ENCODE results near the gene SFXN4. TPM values are rescaled to one million over a fixed set of nuclear protein-coding genes. Genes with fewer than 3 reads are reported as not detected.
"Not testable (repeated sequence)": the region's sequence is repeated elsewhere in the genome, so short reads cannot be mapped to it uniquely, and the experiment has no call there.

SFXN4 gene
- total RNA-seq, 2 experiments from 2014 or later = 19.0 to 20.1 TPM

GRCh38 chr10:119113751-119114732 is 51.5 kb downstream of the SFXN4 start:
- peaks cover 46% of the 10 kb centered on the region for H3K36me3 Mint-ChIP-seq (ENCODE audit: low read depth)
- no peaks in the 10 kb centered on the region for H3K9me3 Mint-ChIP-seq
- ChIA-PET CTCF (interaction anchor here (0.9 to 1.2 kb wide), 2 partner anchors 9 to 17 kb away, joined by 3 to 5 read pairs; no protein-coding TSS in a partner anchor), POLR2A (no interaction called here)
- H3K4me1 Mint-ChIP-seq = peaks cover 18% of the 10 kb centered on the region
- H3K27me3 Mint-ChIP-seq = no peaks in the 10 kb centered on the region
- no peak overlapping the region for H3K4me3 Mint-ChIP-seq
- H3K27ac Mint-ChIP-seq = peak overlapping the region; percentile 75
- DNase-seq = no peak

DNA sequence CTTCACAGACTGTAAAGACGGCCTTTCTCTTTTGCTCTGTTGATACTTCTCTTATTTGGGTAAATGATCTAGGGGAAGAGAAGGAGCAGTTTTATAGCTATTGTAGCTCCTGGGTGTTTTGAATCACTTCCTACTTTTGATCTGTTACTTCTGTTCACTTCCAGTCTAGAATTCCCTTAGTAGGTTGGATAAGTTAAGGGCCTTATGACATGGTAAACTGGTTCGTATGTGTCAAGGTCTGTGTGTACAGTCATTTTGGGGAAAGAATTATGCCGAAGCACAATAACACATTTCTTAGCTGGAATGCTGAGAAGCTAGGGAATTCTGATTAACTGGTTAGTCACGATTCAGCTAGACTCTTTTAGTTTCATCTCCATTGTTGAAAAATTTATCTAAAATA is 53.5 kb downstream of the SFXN4 start:
- Mint-ChIP-seq H3K4me3 (no peak overlapping the region), H3K27me3 (no peaks in the 10 kb centered on the region), H3K27ac (no peak overlapping the region), H3K4me1 (peaks cover 24% of the 10 kb centered on the region), H3K36me3 (ENCODE audit: low read depth) (peaks cover 42% of the 10 kb centered on the region), H3K9me3 (no peaks in the 10 kb centered on the region)
- DNase-seq = no peak
- ChIA-PET POLR2A (no interaction called here), CTCF (interaction anchor here (1.2 kb wide), 1 partner anchor 16 kb away, joined by 3 read pairs; no protein-coding TSS in a partner anchor)

- POLR2A ChIA-PET, H3K27me3 Mint-ChIP-seq, H3K9me3 Mint-ChIP-seq, H3K4me3 Mint-ChIP-seq, H3K27ac Mint-ChIP-seq, DNase-seq: not testable (repeated sequence)
- Mint-ChIP-seq H3K36me3 (ENCODE audit: low read depth) (peaks cover 21% of the 10 kb centered on the region), H3K4me1 (peaks cover 24% of the 10 kb centered on the region)
- CTCF ChIA-PET = interaction anchor here (0.6 to 0.7 kb wide), 2 partner anchors 186 to 833 kb away, joined by 3 to 5 read pairs; no protein-coding TSS in a partner anchor
These were observed 57.7 kb downstream of the SFXN4 start for GRCh38 chr10:119107771-119108170.

- not testable (repeated sequence) for H3K9me3 Mint-ChIP-seq
These were observed 58.4 kb downstream of the SFXN4 start for GRCh38 chr10:119107106-119107505.

GRCh38 chr10:119105899-119106298 is 59.6 kb downstream of the SFXN4 start:
- H3K27me3 Mint-ChIP-seq, H3K9me3 Mint-ChIP-seq, POLR2A ChIA-PET, DNase-seq: not testable (repeated sequence)
- Mint-ChIP-seq H3K4me3 (peak overlapping the region; percentile 77), H3K27ac (peak overlapping the region; percentile 41), H3K36me3 (ENCODE audit: low read depth) (peaks cover 15% of the 10 kb centered on the region), H3K4me1 (peaks cover 33% of the 10 kb centered on the region)
- CTCF ChIA-PET = interaction anchor here (0.6 to 1.5 kb wide), 4 partner anchors 8 to 84 kb away, joined by 3 to 5 read pairs (median 4); no protein-coding TSS in a partner anchor

More at GRCh38 chr10:119107106-119107505, 58.4 kb downstream of the SFXN4 start:
- Mint-ChIP-seq H3K4me1 (peaks cover 27% of the 10 kb centered on the region), H3K36me3 (ENCODE audit: low read depth) (peaks cover 21% of the 10 kb centered on the region)
- DNase-seq, H3K4me3 Mint-ChIP-seq, H3K27me3 Mint-ChIP-seq, H3K27ac Mint-ChIP-seq, POLR2A ChIA-PET: not testable (repeated sequence)
- CTCF ChIA-PET = interaction anchor here (0.6 kb wide), 2 partner anchors 40 to 503 kb away, joined by 5 read pairs; no protein-coding TSS in a partner anchor

DNA sequence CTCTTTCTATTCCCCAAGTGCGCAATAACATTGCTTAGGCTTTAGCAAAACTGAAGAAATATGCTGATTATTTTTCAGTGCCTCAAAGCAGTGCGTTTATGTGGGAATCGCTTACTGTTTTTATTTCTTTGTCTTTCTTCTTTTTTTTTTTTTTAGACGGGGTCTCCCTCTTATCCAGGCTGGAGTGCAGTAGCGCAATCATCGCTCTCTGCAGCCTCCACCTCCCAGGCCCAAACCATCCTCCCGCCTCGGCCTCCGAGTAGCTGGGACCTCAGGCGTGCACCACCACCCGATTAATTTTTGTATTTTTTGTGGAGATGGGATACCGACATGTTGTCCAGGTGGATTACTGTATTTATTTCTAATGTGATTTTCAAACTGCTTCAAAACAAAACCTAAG is 60.4 kb downstream of the SFXN4 start:
- CTCF ChIA-PET = interaction anchor here (1.5 to 2.1 kb wide), 4 partner anchors 9 to 25 kb away, joined by 5 to 6 read pairs (median 6); partner anchors contain the start of gene EIF3A
- no peak for DNase-seq
- POLR2A ChIA-PET = no interaction called here

GRCh38 chr10:119104654-119105015 is 60.9 kb downstream of the SFXN4 start:
- no peak for DNase-seq
- Mint-ChIP-seq H3K4me3 (peak overlapping the region; percentile 77), H3K9me3 (no peaks in the 10 kb centered on the region), H3K4me1 (peaks cover 41% of the 10 kb centered on the region), H3K27me3 (peaks cover 6% of the 10 kb centered on the region), H3K36me3 (ENCODE audit: low read depth) (peaks cover 11% of the 10 kb centered on the region), H3K27ac (peak overlapping the region; percentile 76)
- CTCF ChIA-PET = interaction anchor here (1.5 to 2.1 kb wide), 4 partner anchors 9 to 25 kb away, joined by 5 to 6 read pairs (median 6); partner anchors contain the start of gene EIF3A
- POLR2A ChIA-PET = no interaction called here

More for the DNA sequence above, 60.4 kb downstream of the SFXN4 start:
- H3K27ac Mint-ChIP-seq = peak overlapping the region; percentile 79
- H3K9me3 Mint-ChIP-seq = no peaks in the 10 kb centered on the region
- peaks cover 41% of the 10 kb centered on the region for H3K4me1 Mint-ChIP-seq
- H3K27me3 Mint-ChIP-seq = peaks cover 6% of the 10 kb centered on the region
- peaks cover 15% of the 10 kb centered on the region for H3K36me3 Mint-ChIP-seq (ENCODE audit: low read depth)
- H3K4me3 Mint-ChIP-seq = peak overlapping the region; percentile 77

- ChIA-PET CTCF (interaction anchor here (1.5 to 2.1 kb wide), 5 partner anchors 10 to 27 kb away, joined by 5 to 6 read pairs (median 6); partner anchors contain the start of gene EIF3A), POLR2A (no interaction called here)
- Mint-ChIP-seq H3K27ac (peak within 1 kb of the TSS; percentile 78), H3K36me3 (ENCODE audit: low read depth) (peaks cover 8% of the 10 kb centered on the region), H3K9me3 (no peaks in the 10 kb centered on the region), H3K27me3 (peaks cover 6% of the 10 kb centered on the region), H3K4me1 (peaks cover 41% of the 10 kb centered on the region), H3K4me3 (peak within 1 kb of the TSS; percentile 77)
- DNase-seq = peak; percentile 71
These were observed 61.4 kb downstream of the SFXN4 start, which contains the start of gene DENND10 for GRCh38 chr10:119103903-119104653. DENND10 (plus strand) TSS chr10:119104113; CDS start chr10:119104143, 30 bp downstream.

GRCh38 chr10:119103241-119103902 is 62.1 kb downstream of the SFXN4 start:
- H3K9me3 Mint-ChIP-seq = no peaks in the 10 kb centered on the region
- H3K4me3 Mint-ChIP-seq = peak overlapping the region; percentile 74
- peak overlapping the region; percentile 78 for H3K27ac Mint-ChIP-seq
- no peak for DNase-seq
- peaks cover 41% of the 10 kb centered on the region for H3K4me1 Mint-ChIP-seq
- peaks cover 6% of the 10 kb centered on the region for H3K36me3 Mint-ChIP-seq (ENCODE audit: low read depth)
- peaks cover 6% of the 10 kb centered on the region for H3K27me3 Mint-ChIP-seq
- ChIA-PET CTCF (interaction anchor here (1.8 to 2.1 kb wide), 4 partner anchors 13 to 28 kb away, joined by 6 read pairs; partner anchors contain the start of gene EIF3A), POLR2A (no interaction called here)

DNA sequence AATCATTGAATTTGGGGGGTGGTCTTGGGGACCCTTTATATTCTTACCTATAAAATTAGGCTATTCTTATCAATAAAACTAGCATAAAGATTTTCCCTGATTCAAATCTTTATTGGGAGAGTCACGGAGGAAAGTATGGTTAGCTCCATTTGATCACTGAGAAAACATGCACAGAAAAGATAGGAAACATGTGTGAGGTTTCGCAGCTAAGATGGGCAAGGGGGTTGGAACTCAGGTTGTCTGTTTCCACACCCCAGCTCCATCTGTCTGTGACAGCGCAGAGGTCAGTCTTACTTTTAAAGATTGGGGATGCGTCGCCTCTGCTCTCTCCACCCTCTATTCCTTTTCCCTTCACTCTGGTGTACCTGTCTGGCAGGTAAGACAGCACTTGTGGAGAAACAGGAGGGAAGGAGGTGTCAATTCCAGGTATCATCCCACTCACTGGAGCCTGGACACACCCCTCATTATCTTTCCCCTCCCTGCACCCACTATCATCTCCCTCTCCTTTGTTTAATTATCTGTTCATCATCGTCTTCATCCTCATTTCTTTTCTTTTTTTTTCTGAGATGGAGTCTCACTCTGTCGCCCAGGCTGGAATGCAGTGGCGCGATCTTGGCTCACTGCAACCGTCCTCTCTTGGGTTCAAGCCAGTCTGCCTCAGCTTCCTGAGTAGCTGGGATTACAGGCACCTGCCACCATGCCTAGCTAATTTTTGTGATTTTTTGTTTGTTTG is 64.0 kb downstream of the SFXN4 start:
- no peak for DNase-seq
- Mint-ChIP-seq H3K9me3 (no peaks in the 10 kb centered on the region), H3K27ac (no peak overlapping the region)

DNA sequence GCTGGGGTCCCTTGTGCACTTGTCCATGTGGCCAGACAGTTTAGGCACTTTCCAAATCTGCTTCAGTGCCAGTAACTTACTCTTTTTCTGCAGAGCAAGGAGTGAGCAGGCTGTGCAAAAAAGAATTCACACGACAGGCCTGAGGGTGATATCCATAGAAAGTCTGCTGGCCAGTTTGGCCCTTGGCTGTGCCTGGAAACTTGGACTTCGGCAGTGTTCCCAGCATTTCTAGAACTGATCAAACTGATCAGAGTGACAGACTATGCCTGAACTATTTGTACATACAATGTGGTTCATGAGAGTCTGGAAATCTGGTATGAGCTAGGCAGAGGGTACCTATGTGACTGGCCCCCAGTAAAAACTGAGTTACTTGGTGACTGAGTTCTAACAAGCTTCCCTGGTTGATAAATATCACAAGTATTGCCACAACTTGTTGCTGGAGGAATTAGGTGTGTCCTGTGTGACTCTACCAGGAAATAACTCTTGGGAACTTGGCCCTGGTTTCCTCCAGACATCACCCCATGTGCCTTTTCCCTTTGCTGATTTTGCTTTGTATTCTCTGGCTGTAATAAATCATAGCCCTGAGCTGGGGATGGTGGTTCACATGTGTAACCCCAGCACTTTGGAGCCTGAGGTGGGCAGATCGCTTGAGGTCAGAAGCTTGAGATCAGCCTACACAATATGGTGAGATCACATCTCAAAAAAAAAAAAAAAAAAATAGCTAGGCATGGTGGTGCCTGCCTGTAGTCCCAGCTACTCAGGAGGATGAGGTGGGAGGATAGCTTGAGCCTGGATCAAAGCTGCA is 64.9 kb downstream of the SFXN4 start:
- Mint-ChIP-seq H3K4me3 (no peak overlapping the region), H3K9me3 (no peaks in the 10 kb centered on the region), H3K27me3 (peaks cover 6% of the 10 kb centered on the region), H3K27ac (peak overlapping the region; percentile 69), H3K36me3 (ENCODE audit: low read depth) (no peaks in the 10 kb centered on the region), H3K4me1 (peaks cover 35% of the 10 kb centered on the region)
- POLR2A ChIA-PET = interaction anchor here (0.6 kb wide), 1 partner anchor 9 kb away, joined by 4 read pairs; no protein-coding TSS in a partner anchor
- CTCF ChIA-PET = interaction anchor here (0.6 to 1.3 kb wide), 3 partner anchors 10 to 41 kb away, joined by 3 read pairs; no protein-coding TSS in a partner anchor
- no peak for DNase-seq

More for the DNA sequence above, 64.0 kb downstream of the SFXN4 start:
- no peak overlapping the region for H3K4me3 Mint-ChIP-seq
- CTCF ChIA-PET = interaction anchor here (0.9 to 1.3 kb wide), 3 partner anchors 14 to 105 kb away, joined by 3 read pairs; partner anchors contain the start of gene GRK5
- peaks cover 6% of the 10 kb centered on the region for H3K27me3 Mint-ChIP-seq
- POLR2A ChIA-PET = interaction anchor here (0.6 kb wide), 1 partner anchor 10 kb away, joined by 4 read pairs; no protein-coding TSS in a partner anchor
- H3K36me3 Mint-ChIP-seq (ENCODE audit: low read depth) = no peaks in the 10 kb centered on the region
- H3K4me1 Mint-ChIP-seq = peaks cover 36% of the 10 kb centered on the region
